M059J (cell line): ENCODE results near the gene TBC1D9. TPM values are rescaled to one million over a fixed set of nuclear protein-coding genes. Genes with fewer than 3 reads are reported as not detected.

Source experiments
- DNase-seq: peaks from one replicate; pipeline ENCODE4 v3.0.0-alpha.2; 2012; ENCODE audit warnings: low read depth
- total RNA-seq: library from RNA; depleted of rRNA; stranded (reverse); fragments of >200 nt; shearing (Covaris generic); gene quantifications from 2 replicates; pipeline ENCODE4 v1.2.3, GENCODE V29; 2014

TBC1D9 gene
- total RNA-seq, 1 experiment from 2014 or later: 15.3 TPM

DNA sequence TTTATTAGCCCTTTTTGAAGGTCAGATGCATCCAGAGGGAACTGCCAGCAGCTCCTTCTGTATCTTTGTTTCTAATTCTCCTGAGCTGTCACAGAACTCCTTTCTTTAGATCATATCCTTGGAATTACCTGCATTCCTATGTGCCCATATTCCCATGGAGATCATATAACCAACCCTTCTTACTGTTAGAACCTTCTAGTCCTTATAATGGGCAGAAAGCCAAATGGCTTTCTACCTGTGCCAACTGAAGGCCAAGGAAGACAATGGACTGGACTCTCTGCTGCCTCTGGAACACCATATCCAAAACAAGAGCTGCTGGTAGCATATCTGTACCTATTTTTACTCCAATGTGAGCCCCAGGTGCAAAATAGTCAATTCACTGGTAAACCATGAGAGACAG lies 60.7 kb downstream of the TBC1D9 start:
- no peak for DNase-seq

DNA sequence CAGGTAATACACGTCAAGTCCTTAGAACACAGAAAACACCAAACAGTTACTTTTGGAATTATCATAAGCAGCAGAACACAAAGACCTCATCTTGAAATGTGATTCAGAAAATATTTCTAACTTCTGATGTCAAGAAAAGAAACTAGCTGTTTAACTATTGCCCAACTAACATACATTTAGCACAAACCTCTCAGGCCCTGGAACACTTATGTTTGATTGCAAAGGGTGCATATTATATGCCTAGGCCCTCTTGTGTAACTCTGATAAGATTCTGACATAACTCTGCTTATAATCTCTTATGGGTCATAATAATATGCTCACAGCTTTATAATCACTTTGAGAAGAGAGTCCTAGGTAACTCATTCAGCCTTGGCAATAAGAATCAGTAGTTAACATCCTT lies 62.6 kb downstream of the TBC1D9 start:
- DNase-seq: no peak

DNA sequence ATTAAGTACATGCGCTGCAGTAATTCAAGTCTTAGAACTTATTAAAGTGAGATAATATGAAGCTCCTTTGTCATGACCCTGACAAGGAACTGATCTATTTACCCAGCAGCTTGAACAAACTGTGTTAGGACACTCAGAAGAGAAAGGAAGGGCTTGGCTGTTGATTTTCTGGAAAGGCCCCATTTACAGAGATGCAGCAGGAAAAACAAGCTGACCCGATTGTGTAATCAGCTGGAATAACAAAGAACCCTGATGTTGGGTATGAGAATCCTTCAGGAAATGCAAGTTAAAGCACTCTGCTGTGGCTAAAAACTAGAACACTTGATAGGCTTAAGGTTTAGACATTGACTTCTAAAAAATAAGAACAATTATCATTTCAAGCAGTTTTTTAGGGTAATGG lies 64.8 kb downstream of the TBC1D9 start:
- no peak for DNase-seq

DNA sequence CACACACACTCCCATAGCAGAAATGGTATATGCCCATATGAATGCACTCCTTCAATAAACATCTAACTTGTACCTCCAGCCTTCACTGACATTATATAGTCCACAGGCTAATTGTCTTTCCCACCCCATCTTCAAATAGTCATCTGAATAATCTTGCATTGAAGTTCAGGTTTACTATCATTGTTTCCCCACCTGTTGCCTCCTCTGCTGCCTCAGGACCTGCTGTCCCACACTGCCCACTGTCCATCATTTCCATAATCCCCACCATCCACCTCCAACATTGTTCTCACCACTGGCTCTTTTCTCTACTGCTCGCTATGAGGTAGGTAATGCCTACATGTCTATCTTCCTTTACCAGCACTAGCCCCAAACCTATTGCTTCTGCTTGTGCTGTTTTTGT lies 66.1 kb downstream of the TBC1D9 start:
- no peak for DNase-seq

DNA sequence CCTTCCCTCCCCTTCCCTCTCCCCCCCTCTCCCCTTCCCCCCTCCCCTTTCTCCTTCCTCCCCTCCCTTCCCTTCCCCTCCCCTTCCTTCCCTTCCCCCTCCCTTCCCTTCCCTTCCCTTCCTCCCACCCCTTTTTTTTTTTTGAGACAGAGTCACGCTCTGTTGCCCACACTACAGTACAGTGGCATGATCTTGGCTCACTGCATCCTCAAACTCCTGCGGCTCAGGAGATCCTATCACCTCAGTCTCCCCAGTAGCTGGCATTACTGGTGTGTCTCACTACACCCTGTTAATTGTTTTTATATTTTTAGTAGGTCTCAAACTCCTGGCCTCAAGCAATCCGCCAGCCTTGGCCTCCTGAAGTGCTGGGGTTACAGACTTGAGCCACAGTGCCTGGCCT lies 66.6 kb downstream of the TBC1D9 start:
- no peak for DNase-seq

DNA sequence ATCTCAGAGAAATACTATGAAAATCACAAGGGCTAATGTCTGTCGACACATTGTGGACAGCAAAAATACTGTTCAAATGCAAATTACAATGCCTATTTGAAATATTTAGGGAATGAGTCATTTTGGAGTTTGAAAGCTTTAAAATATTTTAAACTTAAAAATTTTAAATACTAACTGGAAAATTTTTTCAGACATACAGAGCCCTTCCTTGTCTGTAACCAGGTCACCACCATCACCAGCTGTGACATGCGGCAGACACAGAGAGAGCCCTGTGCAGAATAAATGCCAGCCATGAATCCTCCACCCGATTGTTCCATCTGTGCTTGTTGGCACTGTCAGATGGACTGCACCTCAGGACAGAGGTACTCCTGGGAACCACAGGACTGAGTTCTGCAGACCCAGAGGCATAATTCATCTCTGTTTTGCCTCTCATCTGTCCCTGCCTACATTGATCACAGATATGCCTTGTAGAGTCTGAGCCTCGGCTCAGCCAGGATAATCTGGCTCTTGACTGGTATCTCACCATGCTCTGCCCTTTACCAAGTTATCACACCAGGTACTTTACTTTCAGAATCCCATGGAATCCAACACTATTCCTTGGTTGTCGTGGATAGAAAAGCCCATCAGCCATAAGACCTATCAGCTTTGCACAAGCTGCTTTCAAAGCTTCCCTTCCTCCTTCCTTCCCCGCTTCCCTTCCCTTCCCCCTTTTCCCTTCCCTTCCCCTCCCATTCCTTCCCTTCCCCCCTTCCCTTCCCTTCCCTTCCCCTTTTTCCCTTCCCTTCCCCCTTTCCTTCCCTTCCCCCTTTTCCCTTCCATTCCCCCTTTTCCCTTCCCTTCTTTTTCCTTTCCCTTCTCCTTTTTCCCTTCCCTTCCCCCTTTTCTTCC lies 67.2 kb downstream of the TBC1D9 start:
- DNase-seq: peak; percentile 8

DNA sequence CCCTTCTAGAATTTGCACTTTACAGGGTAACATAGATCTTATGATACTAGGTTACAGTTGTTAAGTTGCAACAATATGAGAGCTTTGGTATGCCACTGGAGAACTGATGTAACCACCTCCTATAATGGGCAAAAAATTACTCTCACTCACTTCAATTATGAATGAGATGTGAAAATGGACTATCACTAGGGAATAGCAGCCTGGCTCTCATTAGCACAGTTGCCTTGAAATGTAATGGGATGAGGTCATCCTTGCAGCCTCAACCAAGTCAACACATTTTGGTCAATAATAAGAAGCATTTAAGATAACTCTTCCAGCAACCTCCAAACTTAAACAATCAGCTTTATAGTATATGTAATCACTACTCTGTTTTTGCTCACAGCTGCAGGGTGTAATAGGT lies 69.4 kb downstream of the TBC1D9 start:
- no peak for DNase-seq

DNA sequence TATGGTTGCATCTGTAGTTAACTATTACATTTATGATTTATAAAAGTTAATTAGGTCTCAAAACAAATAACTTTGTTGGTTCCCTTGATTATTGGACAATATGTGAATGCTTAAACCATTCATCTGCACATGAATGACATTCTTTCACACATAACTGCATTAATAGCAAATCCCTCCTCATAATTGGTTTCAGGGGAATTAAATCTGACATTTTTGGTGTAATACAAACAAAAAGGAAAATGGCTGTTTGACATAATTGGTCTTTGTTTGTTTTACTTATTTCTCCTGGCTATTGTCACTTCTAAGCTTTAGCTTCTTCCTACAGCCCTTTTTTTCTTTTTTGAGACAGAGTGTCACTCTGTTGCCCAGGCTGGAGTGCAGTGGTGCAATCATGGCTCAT lies 71.9 kb downstream of the TBC1D9 start:
- DNase-seq: no peak

DNA sequence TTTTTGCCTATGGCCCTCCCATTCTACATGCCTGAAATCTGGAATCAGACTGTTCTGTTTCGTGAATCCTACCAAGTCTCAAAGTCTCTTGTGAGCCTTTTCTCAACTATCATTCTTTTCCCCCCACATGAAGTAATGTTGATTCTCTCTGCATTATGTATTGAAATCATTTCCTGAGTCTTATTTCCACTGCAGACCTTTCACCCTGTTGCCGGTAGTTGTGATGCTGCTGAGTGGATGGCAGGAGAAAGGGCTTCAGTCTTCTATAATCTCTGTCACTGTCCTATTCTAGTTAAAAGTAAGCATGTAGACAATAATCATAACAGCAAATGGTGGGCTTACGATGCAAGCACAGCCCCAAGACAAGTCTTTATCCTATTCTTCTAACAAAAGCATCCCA lies 75.0 kb downstream of the TBC1D9 start:
- no peak for DNase-seq

DNA sequence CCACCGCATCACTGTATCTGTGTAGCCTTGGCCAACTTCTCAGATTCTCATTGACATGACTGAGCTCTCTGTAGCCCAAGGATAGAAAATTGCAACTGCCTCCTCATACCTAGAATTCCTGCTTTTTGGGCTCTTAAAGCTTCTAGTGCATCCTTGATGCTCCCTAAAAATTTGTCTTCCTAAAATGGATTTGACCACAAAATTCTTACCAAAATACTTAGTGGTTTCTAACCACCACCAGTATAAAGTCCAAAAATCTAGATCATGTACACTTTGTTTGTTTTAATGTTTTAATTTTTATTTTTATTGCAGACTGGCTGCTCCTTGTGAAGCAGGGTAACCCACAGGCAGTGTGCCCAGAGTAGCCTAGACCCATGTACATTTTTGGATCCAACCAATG lies 75.5 kb downstream of the TBC1D9 start:
- no peak for DNase-seq

DNA sequence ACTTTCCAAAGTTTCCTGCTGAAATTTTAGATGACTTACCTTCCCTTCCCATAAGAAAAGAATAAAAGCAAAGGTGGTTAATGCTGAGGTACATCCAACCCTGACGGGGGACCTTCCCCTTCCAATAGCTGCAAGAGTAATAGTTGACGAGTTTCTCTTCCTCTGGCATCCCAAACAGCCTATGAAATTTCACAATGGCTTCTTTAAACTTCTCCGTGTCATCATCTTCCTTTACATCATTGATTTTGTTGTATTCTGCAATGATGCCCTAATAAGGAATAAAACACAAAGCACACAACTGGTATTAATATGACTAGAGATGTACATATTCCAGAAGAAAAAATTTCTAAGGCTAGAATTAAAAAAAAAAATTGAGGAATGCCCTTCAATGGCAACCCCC lies 76.6 kb downstream of the TBC1D9 start:
- DNase-seq: no peak

DNA sequence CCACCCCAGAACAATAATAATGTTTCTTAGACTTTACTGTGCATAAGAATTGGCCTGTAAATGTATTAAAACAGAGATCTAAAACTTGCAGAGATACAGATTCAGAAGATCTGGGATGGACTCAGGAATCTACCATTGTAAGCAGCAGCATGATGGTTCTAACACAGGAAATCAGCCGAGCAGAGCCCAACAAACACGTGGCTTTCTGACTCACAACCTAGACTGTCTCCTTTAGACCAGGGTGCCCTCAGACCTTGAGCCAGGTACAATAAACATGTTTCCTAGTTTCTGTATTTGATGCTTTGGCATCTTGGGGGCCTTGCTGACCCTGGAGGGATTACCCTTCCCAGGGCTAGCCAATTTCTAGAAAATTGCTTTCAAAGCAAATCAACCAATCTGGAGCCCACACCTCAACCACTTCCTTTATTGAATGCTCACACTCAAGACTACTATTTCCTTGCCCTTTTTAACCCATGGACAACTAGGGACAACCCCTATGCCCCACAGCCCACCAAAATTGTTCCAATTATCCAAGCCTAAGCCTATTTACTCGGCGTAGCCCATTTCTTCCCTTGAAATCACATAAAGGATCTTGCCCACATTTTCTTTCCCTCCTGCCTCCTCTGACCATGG lies 80.5 kb downstream of the TBC1D9 start:
- DNase-seq: peak; percentile 48

DNA sequence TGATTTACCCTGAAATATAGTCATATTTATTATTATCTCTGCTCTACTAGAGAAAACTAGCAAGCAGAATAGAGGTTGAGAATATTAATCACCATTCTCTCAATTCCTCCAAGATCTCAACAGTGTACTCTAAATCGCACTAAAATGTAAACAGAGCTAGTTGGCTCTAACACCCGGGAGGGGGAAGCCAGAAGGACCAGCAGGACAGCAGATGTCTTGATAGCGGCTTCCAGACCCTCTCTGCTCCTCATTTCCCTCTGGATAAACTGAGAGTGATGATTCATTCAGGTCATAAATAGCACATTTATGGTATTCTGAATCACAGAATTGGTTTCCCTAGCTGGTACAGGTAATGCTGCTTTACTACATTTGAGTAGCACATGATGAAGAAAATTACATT lies 82.5 kb downstream of the TBC1D9 start:
- no peak for DNase-seq

DNA sequence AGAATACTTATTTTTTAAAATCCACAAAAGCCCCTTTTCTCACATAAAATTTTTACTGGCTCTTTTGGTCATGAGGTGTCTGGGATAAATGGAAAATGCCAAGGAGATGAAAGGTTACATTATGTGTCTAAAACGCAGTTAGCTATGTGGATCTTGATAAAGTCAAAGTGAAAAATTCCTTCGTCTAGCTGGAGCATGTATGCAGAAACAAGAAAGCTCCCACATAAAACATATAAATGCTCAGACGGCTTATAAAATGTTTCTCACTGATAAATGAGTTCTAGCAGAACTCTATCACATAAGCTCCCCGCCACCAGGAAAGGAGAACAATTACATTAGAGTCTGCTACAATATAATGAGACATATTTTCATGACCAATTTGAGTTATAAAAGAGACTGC lies 83.8 kb downstream of the TBC1D9 start:
- no peak for DNase-seq

DNA sequence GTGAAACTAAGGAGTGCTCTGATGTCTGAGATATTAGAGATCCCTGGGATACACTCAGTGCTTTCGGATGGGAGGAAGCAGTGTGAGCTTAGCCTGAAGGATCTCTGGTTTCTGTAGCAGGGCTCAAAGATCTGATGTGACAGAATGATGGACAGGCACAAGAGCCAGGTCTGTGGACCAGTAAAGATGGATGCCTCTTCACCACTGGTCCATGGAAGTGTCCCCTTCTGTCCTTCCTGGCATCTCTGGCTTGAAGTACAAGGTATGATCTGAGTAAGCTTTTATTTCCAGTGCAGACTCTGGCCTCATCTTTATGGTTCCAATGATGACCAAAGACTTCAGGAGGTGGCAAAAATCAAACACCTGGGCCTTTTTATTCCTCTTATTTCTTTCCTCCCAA lies 88.1 kb downstream of the TBC1D9 start:
- no peak for DNase-seq

DNA sequence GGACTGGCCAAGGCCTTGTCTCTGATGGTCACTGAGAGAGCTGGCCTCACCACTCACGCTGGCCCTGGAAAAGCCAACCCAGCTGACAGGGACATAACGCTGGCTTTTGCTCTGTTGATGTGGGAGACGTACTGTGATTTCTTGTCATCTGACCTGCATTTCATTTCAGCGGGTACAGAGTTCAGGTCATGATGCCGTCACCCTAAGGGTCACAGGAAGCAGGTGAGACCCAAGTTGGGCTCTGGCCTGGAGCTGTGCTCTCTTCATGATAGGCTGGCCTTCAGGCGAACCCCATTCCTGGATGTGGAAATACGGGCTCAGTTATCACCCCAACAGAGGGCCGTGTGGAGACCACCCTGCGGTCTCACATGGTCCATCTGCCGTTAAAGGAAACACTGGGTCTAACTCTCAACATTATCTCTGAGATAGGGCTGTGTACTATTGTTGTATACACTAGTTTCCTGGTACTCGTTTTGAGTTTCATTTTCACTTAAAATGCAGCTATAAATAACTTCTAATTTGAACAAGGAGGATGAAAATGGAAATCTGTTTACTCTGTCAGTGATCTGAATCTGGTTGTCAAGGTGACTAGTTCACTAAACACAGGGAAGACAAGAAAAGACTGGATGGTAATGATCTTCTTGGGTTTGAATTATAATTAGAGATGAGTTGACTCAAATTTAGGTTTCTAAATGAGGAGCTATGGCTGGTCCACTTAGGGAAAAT lies 89.1 kb downstream of the TBC1D9 start:
- DNase-seq: peak; percentile 12

DNA sequence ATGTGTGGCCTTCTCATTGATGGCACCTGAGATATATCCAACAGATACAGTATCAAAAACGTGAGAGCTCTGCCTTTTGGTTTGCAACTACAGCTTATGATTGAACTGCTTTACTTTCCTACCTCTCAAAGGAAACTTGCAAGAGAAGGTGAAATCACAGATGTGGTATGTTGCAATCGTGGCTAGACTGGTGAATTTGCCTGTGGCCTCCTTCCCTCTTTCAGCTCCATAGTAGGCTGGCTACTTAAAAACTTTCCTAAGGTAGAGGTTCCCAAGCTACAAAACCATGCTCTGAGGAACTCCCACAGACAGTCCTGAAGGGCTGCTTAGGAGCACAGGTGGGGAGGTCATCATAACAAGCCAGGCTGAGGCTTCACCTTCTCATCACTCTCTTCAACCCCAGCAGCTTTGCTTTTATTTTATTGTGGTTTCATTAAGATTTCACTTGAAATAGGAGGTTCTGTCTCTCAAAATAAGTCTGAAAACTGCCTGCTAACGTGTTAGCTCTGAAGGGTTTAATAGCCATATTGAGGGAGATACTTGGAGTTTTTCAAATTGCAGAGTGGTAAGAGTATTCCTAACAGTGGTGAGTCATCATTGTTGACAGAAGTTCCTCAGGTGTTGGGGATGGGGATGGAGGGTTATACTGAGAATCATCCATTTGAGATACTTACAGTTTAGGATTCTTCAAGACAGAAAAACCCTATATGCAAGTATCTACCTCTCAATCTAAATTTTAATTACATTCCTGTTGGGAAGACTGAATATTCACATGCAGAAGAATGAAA lies 93.9 kb downstream of the TBC1D9 start:
- DNase-seq: peak; percentile 10

DNA sequence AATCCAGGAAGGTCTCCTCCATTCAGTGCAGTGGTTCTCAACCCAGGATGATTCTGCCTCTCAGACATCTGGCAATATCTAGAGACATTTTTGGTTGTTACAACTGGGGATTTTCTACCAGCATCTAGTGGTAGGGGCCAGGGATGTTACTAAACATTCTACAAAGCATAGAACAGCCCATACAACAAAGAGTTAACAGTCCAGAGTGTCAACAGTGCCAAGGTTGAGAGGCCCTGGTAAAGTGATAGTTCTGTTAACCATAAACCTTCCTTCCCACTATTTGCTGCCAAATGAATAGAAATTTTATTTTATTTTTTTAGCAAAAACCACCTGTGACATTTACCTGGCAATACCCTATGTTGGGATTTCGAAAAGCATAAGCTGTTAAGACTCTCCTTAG lies 94.6 kb downstream of the TBC1D9 start:
- DNase-seq: no peak

DNA sequence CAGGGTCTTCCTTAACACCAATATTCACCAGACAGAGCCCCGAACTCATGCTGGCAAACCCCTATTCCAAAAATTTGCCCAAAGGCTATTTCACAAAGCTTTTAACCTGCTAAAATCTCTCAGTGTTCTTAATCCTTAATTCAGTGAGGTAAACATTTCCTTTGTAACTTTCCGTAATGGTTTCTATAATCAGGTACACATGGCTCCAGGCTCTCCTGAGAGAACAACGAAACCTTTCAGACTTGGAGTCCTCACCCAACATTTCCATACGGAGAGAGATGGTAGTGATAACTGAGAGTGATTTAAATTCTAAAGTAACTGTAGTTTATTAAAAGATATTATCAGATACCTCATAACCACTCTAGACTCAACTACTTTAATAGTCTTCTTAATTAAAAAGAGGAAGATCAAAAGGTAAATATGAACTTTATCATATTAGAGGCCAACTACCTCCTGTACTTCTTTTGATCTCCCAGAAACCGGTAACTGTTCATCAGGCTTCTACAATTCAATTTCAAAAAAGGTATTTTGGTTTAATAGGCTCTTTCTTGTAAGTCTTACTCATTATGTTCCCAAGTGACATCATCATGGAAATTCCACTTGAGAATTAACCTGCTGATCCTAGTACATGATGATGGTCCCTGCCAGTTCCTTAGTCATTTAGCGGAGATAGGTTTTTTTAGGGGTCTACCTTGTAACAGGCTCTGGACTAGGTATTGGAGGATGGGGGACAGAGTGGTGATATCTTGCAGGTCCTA lies 96.1 kb downstream of the TBC1D9 start:
- no peak for DNase-seq

DNA sequence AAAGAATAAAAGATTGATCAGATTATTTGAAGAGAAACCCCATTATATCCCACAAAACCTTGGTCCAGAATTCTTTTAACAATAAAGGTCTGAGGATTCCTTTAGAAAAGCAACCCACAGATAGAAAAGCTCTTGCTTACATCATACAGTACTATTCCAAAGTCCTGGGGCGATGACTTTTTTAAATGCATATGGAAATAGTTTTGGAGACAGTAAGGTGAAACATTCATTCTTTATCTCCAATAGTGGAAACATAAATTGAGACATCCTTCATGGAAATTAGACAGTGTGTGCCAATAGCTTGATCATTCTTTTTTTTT lies 101.7 kb downstream of the TBC1D9 start:
- no peak for DNase-seq

DNA sequence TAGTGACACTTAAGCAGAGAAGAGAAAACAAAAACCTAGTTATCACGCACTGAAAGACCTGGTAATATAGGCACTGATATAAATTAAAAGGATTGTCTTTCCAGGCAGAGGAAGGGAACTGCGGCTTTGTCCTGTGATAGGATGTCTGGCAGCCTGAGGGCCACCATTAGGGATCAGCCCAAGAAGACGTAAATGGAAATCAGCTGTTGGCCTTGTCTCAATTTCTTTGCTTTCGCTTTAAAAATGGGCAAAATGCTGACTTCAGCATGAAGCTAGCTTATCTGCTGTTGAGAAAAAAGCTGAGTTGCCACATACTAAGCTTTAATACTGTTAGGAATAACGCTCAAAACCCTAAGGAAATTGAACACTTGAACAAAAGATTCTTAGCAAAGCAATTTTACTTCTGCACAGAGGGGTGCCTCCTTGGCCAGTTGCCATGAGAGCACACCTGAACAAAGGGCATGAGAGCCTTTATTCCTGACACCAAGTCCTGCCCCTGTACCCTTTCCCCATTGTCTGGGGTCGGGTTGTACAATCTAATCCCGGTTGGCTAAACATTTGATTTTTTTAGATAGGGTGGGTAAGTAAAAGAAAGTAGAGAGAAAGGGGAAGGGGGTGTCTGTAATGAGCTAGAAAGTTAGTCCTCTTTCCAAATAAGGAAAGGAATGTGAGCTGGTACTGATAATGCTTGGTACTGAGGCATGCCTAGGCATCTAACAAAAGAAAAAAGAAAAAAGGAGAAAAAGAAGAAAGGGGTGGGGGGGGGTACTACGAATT lies 102.3 kb downstream of the TBC1D9 start:
- DNase-seq: no peak
